Endothelial cell of hepatic sinusoid (primary cell): ENCODE results near the gene PRR15.
"Not testable (repeated sequence)": the region's sequence is repeated elsewhere in the genome, so short reads cannot be mapped to it uniquely, and the experiment has no call there.

Source experiments
- in situ Hi-C: cut with HindIII; loops from 2 replicates; pipeline ENCODE4 v1.10.0; 2017; ENCODE audit warnings: low sequenced_read_pairs

The PRR15 gene, protein sequence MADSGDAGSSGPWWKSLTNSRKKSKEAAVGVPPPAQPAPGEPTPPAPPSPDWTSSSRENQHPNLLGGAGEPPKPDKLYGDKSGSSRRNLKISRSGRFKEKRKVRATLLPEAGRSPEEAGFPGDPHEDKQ

DNA sequence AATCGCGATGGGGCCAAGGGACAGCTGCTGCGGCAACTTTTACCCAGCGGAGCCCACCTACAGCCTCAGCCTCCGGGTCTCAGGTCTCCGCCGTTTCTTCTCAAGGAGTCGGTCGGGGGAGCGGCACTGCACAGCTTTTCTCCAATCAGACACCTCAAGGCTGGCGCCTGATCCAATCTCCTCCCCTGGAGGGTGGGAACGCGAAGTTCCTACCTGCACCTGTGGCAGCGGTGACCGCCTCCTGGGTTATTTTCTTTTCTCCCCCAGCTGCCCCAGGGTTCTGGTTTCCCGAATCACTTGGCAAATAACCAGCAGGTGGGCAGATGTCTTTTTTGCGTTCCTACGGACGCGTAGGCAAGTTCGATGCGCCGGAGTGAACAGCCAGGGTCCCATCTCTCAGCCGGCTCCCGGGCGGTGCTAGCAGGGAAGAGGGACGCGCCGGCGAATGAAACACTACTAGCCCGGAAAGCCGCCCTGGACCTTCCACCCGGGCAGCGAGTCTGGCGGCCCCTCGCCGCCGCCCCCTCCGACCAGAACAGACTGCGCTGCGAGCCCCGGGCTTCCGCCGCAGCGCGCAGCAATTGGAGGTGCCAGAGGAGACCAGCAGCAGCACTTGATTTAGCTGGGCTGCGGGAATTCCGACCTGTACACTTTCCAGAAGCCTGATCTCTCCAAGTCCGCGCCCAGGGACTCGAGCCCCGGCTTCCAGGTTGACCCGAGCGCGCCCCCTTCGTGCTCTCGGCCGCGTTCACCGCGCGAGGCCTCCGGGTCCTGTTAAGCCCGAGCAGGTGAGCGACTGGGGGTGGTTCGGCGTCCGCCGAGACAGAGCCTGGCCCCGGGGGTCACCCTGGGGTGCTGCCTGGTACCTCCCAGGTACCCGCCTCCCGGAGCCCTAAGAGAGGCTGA lies at the start of gene PRR15:
PRR15 (plus strand) TSS at position 246 of the 906 bp plus-strand sequence. CDS start 2,495 bp downstream, outside the sequence.
- in situ Hi-C loops: no loop called here

DNA sequence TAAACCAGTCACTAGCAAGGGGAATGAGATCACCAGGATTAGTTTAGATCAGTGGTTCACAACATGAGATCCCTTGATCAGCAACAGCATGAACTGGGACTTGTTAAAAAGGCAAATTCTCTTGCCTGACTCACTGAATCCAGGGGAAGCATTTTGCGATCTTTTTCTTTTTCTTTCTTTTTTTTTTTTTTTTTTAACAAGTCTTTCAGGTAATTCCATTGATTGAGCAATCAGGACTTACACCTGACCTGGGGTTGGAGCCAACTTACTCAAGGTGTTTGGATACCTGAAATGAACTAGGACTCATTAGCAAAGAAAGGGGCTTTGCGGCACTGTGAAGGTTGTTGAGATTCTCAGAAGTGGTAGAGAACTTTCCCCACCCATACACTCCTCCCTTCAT lies 47.1 kb upstream of the PRR15 start:
- in situ Hi-C loops: no loop called here

- in situ Hi-C loops: no loop called here
These were observed 45.0 kb upstream of the PRR15 start for GRCh38 chr7:29518616-29519015.

DNA sequence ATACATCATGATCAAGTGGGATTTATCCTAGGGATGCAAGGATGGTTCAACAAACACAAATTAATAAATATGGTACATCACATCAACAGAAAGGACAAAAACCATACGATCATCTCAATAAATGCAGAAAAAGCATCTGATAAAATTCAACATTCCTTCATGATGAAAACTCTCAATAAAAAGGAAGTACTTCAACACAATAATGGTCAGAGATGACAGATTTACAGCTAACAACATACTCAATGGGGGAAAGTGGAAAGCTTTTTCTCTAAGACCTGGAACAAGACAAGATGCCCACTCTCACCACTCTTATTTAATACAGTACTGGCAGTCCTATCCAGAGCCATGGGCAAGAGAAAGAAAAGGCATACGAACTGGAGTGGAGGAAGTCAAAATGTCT lies 39.9 kb upstream of the PRR15 start:
- in situ Hi-C loops: no loop called here

- in situ Hi-C loops: no loop called here
These were observed 36.0 kb upstream of the PRR15 start for GRCh38 chr7:29527505-29528108.

GRCh38 chr7:29528526-29528925 lies 35.1 kb upstream of the PRR15 start:
- in situ Hi-C loops: not testable (repeated sequence)

DNA sequence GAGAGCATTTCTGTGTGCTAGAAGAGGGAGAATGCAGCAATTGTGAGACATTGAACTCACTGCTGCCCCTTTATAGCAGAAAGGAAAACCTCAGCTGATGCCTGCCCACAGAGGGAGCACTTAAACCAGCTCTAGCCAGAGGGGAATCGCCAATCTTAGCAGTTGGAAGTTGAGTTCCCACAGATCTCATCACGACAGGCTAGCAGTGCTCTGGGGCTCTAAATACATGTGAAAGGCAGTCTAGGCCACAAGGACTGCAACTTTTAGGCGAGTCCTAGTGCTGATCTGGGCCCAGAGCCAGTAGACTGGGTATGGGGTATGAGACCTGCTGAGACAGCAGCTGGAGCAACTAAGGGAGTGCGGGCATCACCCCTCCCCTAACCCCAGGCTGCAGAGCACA lies 25.2 kb upstream of the PRR15 start:
- in situ Hi-C loops: no loop called here

GRCh38 chr7:29539471-29539870 lies 24.2 kb upstream of the PRR15 start:
- in situ Hi-C loops: no loop called here

DNA sequence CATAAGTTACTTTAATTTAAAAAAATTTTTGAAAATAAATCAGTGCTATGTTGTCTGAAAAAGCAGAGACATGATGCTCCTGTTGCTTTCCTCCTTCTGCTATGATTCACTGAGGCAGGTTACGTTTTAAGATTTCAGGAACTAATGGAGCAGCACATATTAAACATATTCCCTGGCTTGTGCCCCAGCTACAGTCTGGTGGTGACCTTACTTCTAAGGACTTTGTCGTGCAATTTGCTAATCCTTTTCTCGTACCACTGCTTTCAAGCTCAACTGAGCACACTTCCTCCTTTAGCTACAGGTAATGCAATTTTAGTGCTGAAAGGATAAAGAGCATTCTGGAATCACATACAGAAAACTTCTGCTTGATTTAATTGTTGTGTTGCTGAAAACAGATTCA lies 16.2 kb upstream of the PRR15 start:
- in situ Hi-C loops: no loop called here

GRCh38 chr7:29548823-29549222 lies 14.8 kb upstream of the PRR15 start:
- in situ Hi-C loops: no loop called here

- in situ Hi-C loops: no loop called here
These were observed 11.2 kb upstream of the PRR15 start for GRCh38 chr7:29552392-29552791.

- in situ Hi-C loops: no loop called here
These were observed 8.6 kb upstream of the PRR15 start for GRCh38 chr7:29555061-29555460.

DNA sequence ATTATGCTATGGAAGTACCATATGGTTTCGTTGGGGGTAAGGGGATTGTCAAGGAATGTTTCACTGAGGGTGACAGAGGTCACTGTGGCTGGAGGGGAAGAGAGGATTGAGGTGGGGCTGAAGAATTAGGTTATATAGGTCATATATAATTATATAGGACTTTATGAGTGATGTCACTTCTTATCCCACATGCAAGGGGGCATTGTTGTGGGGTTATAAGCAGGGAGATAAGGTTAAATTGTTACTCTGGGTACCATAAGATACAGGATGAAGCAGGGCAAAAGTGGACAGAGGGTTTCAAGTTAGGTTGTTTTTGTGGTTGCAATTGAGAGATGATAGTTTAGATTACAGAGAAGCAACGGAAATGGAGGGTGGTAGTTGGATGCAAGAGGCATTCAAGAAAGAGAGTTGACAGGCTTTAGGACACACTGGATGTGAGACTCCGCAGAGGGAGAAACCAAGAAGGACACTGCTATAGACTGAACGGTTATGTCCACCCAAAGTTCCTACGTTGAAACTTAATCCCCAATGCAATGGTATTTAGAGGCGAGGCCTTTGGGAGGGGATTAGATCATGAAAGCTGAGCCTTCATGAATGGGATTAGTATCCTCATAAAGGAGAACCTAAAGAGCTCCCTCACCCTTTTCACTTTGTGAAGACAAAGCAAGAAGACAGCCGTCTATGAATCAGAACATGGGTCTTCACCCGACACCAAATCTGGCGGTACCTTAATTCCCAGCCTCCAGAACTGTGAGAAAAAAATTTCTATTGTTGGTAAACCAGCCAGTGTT lies 7.0 kb upstream of the PRR15 start:
- in situ Hi-C loops: no loop called here

- in situ Hi-C loops: no loop called here
These were observed 5.7 kb upstream of the PRR15 start for GRCh38 chr7:29557954-29558353.

DNA sequence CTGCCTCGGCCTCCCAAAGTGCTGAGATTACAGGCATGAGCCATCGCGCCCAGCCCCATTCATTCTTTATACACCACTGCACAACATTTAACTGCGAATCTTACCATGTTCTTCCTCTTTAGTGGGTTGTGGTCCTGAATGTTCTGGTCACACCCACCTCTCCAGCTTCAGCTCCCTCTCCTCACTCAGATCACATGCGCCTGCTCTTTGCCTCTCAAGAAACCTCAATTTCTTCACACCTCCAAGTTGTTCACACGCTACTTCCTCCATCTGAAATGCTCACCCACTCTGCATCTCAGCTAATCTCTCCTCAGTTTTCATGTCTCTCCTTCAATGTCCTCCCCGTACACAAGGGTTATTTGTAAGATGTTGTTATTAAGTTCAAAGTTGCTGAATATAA lies 2.4 kb upstream of the PRR15 start:
- in situ Hi-C loops: no loop called here

DNA sequence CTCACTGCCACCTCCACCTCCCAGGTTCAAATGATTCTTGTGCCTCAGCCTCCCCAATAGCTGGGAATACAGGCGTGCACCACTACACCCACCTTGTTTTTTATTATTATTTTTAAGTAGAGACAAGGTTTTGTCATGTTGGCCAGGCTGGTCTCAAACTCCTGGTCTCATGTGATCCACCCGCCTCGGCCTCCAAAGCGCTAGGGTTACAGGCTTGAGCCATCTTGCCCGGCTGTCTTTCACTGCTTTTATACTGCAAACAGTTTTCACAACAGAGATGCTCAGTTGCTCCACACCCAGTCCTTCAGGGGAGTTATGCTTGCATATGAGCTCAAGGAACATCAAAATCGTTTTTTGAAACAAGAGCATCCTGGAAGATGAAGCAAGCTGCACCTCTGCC lies 1.3 kb upstream of the PRR15 start:
- in situ Hi-C loops: no loop called here

DNA sequence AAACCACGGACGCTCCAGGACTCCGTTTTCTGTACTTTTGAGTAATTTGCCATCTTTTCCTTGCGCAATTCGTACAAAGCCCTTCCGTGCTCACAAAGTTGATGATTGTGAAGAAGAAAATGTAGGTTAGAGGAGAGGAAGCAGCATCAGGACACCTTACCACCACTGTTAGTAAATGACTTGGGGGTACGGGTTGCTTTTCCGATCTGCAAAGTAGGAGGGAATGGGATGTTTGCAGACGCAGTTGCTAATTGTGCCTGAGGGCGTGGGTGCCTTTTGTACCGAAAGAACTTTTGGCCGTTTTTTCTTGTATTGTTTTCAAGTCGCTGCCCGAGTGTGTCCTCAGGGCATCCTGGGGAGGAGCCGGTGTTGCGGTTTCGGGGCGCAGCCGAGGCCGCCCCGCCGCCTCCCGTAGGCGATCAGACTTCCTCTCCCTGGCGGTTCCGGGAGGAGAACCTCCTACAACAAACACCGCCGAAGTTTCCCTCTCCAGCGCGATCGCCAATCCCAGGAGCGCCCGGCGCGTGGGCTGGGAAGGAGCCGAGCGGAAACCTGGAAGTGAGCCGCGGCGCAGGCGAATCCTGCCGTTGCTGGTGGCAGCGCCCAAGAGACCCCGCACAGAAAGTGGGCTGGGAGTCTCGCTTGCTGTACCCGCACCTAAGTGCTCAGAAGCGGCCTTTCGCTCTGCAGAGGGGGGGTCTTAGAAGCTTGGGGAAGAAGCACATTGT lies 1.0 kb downstream of the PRR15 start:
- in situ Hi-C loops: no loop called here

- in situ Hi-C loops: no loop called here
These were observed 1.6 kb downstream of the PRR15 start for GRCh38 chr7:29565224-29565630.

GRCh38 chr7:29565634-29565981 lies 2.0 kb downstream of the PRR15 start:
- in situ Hi-C loops: no loop called here

GRCh38 chr7:29565982-29566746 lies 2.5 kb downstream of the PRR15 start:
- in situ Hi-C loops: no loop called here
